Measurements from ENCODE around the gene METTL16. TPM values are rescaled to one million over a fixed set of nuclear protein-coding genes. Genes with fewer than 3 reads are reported as not detected.

The METTL16 gene
- polyA plus RNA-seq, 1 experiment, result 16.9 TPM

- Histone ChIP-seq H3K4me3 (ENCODE audit: low read depth, low read length) (peak overlapping the region; percentile 45), H3K9me3 (ENCODE audit: control insufficient read depth, insufficient read depth, low read length) (peaks cover 3% of the 10 kb centered on the region; the same call in 1 of the 2 replicates), H3K27me3 (ENCODE audit: control insufficient read depth, insufficient read depth, low read length) (no peaks in the 10 kb centered on the region), H3K27ac (ENCODE audit: low read depth, low read length) (peak overlapping the region; percentile 90)
- CTCF ChIA-PET, result interaction anchor here (1.4 kb wide), 2 partner anchors 15 to 19 kb away, joined by 5 to 7 read pairs; no protein-coding TSS in a partner anchor
- POLR2A ChIA-PET, result no interaction called here
- no peak for TF ChIP-seq CTCF (IDR thresholded peaks at IDR 0.05; ENCODE audit: low read depth, low read length)
- DNase-seq (ENCODE audit: low read depth, low spot score), result no peak
Observed at GRCh38 chr17:2397247-2398171, 114.2 kb downstream of the METTL16 start.

GRCh38 chr17:2396568-2397246, 115.0 kb downstream of the METTL16 start:
- CTCF ChIA-PET, result interaction anchor here (1.4 kb wide), 1 partner anchor 20 kb away, joined by 5 read pairs; no protein-coding TSS in a partner anchor
- peak; percentile 96 for DNase-seq (ENCODE audit: low read depth, low spot score)
- Histone ChIP-seq H3K27me3 (ENCODE audit: control insufficient read depth, insufficient read depth, low read length) (no peaks in the 10 kb centered on the region), H3K9me3 (ENCODE audit: control insufficient read depth, insufficient read depth, low read length) (peaks cover 3% of the 10 kb centered on the region; the same call in 1 of the 2 replicates), H3K27ac (ENCODE audit: low read depth, low read length) (peak overlapping the region; percentile 90), H3K4me3 (ENCODE audit: low read depth, low read length) (peak overlapping the region; percentile 55)
- no peak for TF ChIP-seq CTCF (IDR thresholded peaks at IDR 0.05; ENCODE audit: low read depth, low read length)
- POLR2A ChIA-PET, result no interaction called here

- DNase-seq (ENCODE audit: low read depth, low spot score), result no peak
- H3K27ac ChIP-seq (ENCODE audit: low read depth, low read length), result peak overlapping the region; percentile 80
- H3K27me3 ChIP-seq (ENCODE audit: control insufficient read depth, insufficient read depth, low read length), result no peaks in the 10 kb centered on the region
- ChIA-PET CTCF (no interaction called here), POLR2A (interaction anchor here (0.6 kb wide), 1 partner anchor 17 kb away, joined by 3 read pairs; no protein-coding TSS in a partner anchor)
- peak overlapping the region; percentile 55 for H3K4me3 ChIP-seq (ENCODE audit: low read depth, low read length)
- peaks cover 3% of the 10 kb centered on the region; the same call in 1 of the 2 replicates for H3K9me3 ChIP-seq (ENCODE audit: control insufficient read depth, insufficient read depth, low read length)
- no peak for TF ChIP-seq CTCF (IDR thresholded peaks at IDR 0.05; ENCODE audit: low read depth, low read length)
Observed at GRCh38 chr17:2396192-2396567, 115.5 kb downstream of the METTL16 start.

GRCh38 chr17:2395258-2396181, 116.2 kb downstream of the METTL16 start:
- CTCF ChIA-PET, result no interaction called here

More at GRCh38 chr17:2395258-2396181, 116.2 kb downstream of the METTL16 start:
- POLR2A ChIA-PET, result interaction anchor here (0.6 kb wide), 1 partner anchor 16 kb away, joined by 3 read pairs; no protein-coding TSS in a partner anchor
- Histone ChIP-seq H3K27me3 (ENCODE audit: control insufficient read depth, insufficient read depth, low read length) (no peaks in the 10 kb centered on the region), H3K4me3 (ENCODE audit: low read depth, low read length) (peak overlapping the region; percentile 55; the same call in 1 of the 2 replicates), H3K9me3 (ENCODE audit: control insufficient read depth, insufficient read depth, low read length) (peaks cover 3% of the 10 kb centered on the region; the same call in 1 of the 2 replicates), H3K27ac (ENCODE audit: low read depth, low read length) (peak overlapping the region; percentile 80)
- no peak for DNase-seq (ENCODE audit: low read depth, low spot score)
- no peak for TF ChIP-seq CTCF (IDR thresholded peaks at IDR 0.05; ENCODE audit: low read depth, low read length)
